ENCODE data around the gene PROC. TPM values are rescaled to one million over a fixed set of nuclear protein-coding genes. Genes with fewer than 3 reads are reported as not detected.

Gene PROC
- total RNA-seq, 1 experiment from 2014 or later: not detected

DNA sequence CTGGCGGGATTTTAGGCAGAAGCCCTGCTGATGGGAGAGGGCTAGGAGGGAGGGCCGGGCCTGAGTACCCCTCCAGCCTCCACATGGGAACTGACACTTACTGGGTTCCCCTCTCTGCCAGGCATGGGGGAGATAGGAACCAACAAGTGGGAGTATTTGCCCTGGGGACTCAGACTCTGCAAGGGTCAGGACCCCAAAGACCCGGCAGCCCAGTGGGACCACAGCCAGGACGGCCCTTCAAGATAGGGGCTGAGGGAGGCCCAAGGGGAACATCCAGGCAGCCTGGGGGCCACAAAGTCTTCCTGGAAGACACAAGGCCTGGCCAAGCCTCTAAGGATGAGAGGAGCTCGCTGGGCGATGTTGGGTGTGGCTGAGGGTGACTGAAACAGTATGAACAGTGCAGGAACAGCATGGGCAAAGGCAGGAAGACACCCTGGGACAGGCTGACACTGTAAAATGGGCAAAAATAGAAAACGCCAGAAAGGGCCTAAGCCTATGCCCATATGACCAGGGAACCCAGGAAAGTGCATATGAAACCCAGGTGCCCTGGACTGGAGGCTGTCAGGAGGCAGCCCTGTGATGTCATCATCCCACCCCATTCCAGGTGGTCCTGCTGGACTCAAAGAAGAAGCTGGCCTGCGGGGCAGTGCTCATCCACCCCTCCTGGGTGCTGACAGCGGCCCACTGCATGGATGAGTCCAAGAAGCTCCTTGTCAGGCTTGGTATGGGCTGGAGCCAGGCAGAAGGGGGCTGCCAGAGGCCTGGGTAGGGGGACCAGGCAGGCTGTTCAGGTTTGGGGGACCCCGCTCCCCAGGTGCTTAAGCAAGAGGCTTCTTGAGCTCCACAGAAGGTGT, 8.5 kb downstream of the PROC start:
- TF ChIP-seq, protein P1, sequence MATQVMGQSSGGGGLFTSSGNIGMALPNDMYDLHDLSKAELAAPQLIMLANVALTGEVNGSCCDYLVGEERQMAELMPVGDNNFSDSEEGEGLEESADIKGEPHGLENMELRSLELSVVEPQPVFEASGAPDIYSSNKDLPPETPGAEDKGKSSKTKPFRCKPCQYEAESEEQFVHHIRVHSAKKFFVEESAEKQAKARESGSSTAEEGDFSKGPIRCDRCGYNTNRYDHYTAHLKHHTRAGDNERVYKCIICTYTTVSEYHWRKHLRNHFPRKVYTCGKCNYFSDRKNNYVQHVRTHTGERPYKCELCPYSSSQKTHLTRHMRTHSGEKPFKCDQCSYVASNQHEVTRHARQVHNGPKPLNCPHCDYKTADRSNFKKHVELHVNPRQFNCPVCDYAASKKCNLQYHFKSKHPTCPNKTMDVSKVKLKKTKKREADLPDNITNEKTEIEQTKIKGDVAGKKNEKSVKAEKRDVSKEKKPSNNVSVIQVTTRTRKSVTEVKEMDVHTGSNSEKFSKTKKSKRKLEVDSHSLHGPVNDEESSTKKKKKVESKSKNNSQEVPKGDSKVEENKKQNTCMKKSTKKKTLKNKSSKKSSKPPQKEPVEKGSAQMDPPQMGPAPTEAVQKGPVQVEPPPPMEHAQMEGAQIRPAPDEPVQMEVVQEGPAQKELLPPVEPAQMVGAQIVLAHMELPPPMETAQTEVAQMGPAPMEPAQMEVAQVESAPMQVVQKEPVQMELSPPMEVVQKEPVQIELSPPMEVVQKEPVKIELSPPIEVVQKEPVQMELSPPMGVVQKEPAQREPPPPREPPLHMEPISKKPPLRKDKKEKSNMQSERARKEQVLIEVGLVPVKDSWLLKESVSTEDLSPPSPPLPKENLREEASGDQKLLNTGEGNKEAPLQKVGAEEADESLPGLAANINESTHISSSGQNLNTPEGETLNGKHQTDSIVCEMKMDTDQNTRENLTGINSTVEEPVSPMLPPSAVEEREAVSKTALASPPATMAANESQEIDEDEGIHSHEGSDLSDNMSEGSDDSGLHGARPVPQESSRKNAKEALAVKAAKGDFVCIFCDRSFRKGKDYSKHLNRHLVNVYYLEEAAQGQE (IDR thresholded peaks at IDR 0.05; ENCODE audit: low read depth): no peak
- TF ChIP-seq CBX3 (IDR thresholded peaks at IDR 0.05; ENCODE audit: low read depth): no peak
- TF ChIP-seq YY1 (IDR thresholded peaks at IDR 0.05; ENCODE audit: extremely low read depth, insufficient replicate concordance, low read depth, low read length): no peak
- no peak for TF ChIP-seq POLR2A (IDR thresholded peaks at IDR 0.05; ENCODE audit: borderline replicate concordance, extremely low read depth, insufficient read depth, insufficient read length)
- no peak for TF ChIP-seq ZNF274 (IDR thresholded peaks at IDR 0.05; ENCODE audit: low read depth, low read length)
- no peak for TF ChIP-seq RAD21 (IDR thresholded peaks at IDR 0.05; ENCODE audit: low read depth)
- TF ChIP-seq, protein P2, sequence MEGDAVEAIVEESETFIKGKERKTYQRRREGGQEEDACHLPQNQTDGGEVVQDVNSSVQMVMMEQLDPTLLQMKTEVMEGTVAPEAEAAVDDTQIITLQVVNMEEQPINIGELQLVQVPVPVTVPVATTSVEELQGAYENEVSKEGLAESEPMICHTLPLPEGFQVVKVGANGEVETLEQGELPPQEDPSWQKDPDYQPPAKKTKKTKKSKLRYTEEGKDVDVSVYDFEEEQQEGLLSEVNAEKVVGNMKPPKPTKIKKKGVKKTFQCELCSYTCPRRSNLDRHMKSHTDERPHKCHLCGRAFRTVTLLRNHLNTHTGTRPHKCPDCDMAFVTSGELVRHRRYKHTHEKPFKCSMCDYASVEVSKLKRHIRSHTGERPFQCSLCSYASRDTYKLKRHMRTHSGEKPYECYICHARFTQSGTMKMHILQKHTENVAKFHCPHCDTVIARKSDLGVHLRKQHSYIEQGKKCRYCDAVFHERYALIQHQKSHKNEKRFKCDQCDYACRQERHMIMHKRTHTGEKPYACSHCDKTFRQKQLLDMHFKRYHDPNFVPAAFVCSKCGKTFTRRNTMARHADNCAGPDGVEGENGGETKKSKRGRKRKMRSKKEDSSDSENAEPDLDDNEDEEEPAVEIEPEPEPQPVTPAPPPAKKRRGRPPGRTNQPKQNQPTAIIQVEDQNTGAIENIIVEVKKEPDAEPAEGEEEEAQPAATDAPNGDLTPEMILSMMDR (IDR thresholded peaks at IDR 0.05 in 2 of 3, conservative IDR thresholded peaks at IDR 0.05 in 1 of 3; ENCODE audit: borderline replicate concordance in 1 of 3, insufficient read depth in 1 of 3, low read depth in 2 of 3, low read length in 2 of 3): no peak
- no peak for TF ChIP-seq TCF7L2 (IDR thresholded peaks at IDR 0.05; ENCODE audit: borderline replicate concordance, extremely low read depth, insufficient read depth, insufficient read length)
- TF ChIP-seq ELF1 (IDR thresholded peaks at IDR 0.05; ENCODE audit: borderline replicate concordance, low read depth): no peak
- TF ChIP-seq, protein P3, sequence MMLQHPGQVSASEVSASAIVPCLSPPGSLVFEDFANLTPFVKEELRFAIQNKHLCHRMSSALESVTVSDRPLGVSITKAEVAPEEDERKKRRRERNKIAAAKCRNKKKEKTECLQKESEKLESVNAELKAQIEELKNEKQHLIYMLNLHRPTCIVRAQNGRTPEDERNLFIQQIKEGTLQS (IDR thresholded peaks at IDR 0.05): no peak
- CTCF ChIA-PET: no interaction called here
- ATAC-seq: no peak
- no TSS peak for BruUV-seq (replicated peaks)
- H4K20me1 ChIP-seq (ENCODE audit: insufficient read depth): no peaks in the 10 kb centered on the region
- no peaks in the 10 kb centered on the region for H3K9me3 ChIP-seq (ENCODE audit: control insufficient read depth in 1 of 2, insufficient read depth in 1 of 2, low read depth in 1 of 2, low read length in 2 of 2)
- no peak overlapping the region for H2AFZ ChIP-seq (ENCODE audit: low read depth, low read length, poor library complexity, severe bottlenecking)
- no peaks in the 10 kb centered on the region for H3K9me2 ChIP-seq (ENCODE audit: insufficient read depth)
- RAD21 ChIA-PET (ENCODE audit: low non-redundant PET in 1 of 2, low total read pairs in 2 of 2, uncharacterized antibody in 2 of 2, unreplicated experiment in 2 of 2): no interaction called here
- POLR2A ChIA-PET: no interaction called here
- intact Hi-C loops (cut with micrococcal nuclease): no loop called here
- no peak overlapping the region for H3K4me3 ChIP-seq (replicated peaks in 1 of 2; ENCODE audit: low read depth in 1 of 2, low read length in 2 of 2)
- H3K4me2 ChIP-seq (ENCODE audit: low read length): no peak overlapping the region
- no peaks in the 10 kb centered on the region for H3K79me2 ChIP-seq (ENCODE audit: insufficient read depth, low read length)
- H3K36me3 ChIP-seq (ENCODE audit: control insufficient read depth in 1 of 2, insufficient read depth in 2 of 2, low read length in 2 of 2): no peaks in the 10 kb centered on the region
- DNase-seq (ENCODE audit: low read depth, low spot score): no peak
- no peak overlapping the region for H3K9ac ChIP-seq (ENCODE audit: low read length)
- H3K27me3 ChIP-seq (ENCODE audit: insufficient read depth, low read length): no peaks in the 10 kb centered on the region
- peaks cover 0 to 9% of the 10 kb centered on the region in 2 experiments; a peak in 2 of 4 replicates for H3K4me1 ChIP-seq (ENCODE audit: control insufficient read depth in 1 of 2, insufficient read depth in 2 of 2, low read length in 2 of 2)
- no peak overlapping the region for H3K27ac ChIP-seq (ENCODE audit: low read depth, low read length)

Data from HCT116 (cell line).